ENCODE measurements around the gene TRPM3. TPM values are rescaled to one million over a fixed set of nuclear protein-coding genes. Genes with fewer than 3 reads are reported as not detected.

TRPM3 gene
- total RNA-seq, 1 experiment from 2014 or later = 0.26 TPM

DNA sequence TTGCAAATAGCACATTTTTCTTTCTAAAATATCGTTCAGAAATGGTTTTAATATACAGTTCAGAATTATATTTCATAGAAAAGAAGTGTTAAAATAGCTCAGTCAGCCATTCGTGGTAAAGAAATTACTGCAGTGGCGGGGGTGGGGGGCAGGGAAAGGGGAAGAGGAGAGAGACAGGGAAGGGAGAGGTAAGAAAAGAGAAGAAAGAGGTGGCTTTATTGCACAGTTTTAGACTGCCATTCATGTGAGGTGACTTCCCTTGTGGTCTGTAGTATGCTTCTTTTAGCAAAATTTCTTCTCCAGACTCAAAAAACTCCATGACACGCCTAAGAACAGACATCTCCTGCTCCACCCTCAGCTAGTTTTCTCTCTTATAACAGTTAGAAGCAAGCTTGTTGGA is 259.6 kb downstream of the TRPM3 start:
- Histone ChIP-seq H3K4me3 (no peak overlapping the region), H2AFZ (no peak overlapping the region), H3K79me2 (ENCODE audit: low read depth) (no peaks in the 10 kb centered on the region), H3K36me3 (ENCODE audit: low read depth) (no peaks in the 10 kb centered on the region), H4K20me1 (ENCODE audit: insufficient read depth) (no peaks in the 10 kb centered on the region), H3K4me2 (no peak overlapping the region), H3K9me2 (ENCODE audit: insufficient read depth) (no peaks in the 10 kb centered on the region), H3K27me3 (ENCODE audit: insufficient read depth, low read depth) (peaks cover 10% of the 10 kb centered on the region; the same call in 1 of the 2 replicates), H3K9me3 (ENCODE audit: insufficient read depth, low read depth) (no peaks in the 10 kb centered on the region), H3F3A (ENCODE audit: insufficient read depth, low read depth) (no peaks in the 10 kb centered on the region), H3K4me1 (replicated peaks; ENCODE audit: insufficient read depth) (no peaks in the 10 kb centered on the region), H3K27ac (no peak overlapping the region)
- CTCF ChIA-PET = no interaction called here
- DNase-seq = no peak
- intact Hi-C loops (cut with micrococcal nuclease; ENCODE audit: unreplicated experiment) = no loop called here
- POLR2A ChIA-PET (ENCODE audit: unreplicated experiment) = no interaction called here
- no peak for TF ChIP-seq EZH2 (IDR thresholded peaks at IDR 0.05; ENCODE audit: low read depth)
- BruUV-seq (replicated peaks) = no TSS peak

DNA sequence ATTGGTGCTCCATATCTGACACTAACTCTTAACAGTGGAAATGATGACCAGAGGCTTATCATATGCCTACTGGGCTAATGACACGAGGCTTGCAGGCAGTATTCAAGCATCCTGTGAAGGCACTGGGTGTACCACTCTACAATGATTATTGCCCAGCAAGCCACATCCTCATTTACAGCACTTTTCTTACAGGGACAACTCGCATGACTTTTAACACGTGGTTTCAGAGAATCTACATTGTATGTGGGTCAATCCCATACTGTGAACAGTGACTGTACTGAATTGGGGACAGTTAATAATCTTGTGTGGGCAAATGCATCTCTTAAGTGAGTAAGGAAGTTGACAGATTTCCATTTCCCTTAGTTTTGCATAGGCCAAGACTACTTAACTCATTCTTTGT is 260.0 kb downstream of the TRPM3 start:
- no peaks in the 10 kb centered on the region for H3K36me3 ChIP-seq (ENCODE audit: low read depth)
- H3F3A ChIP-seq (ENCODE audit: insufficient read depth, low read depth) = no peaks in the 10 kb centered on the region
- H3K4me2 ChIP-seq = no peak overlapping the region
- DNase-seq = no peak
- H2AFZ ChIP-seq = no peak overlapping the region
- CTCF ChIA-PET = no interaction called here
- no peaks in the 10 kb centered on the region for H3K9me3 ChIP-seq (ENCODE audit: insufficient read depth, low read depth)
- intact Hi-C loops (cut with micrococcal nuclease; ENCODE audit: unreplicated experiment) = no loop called here
- no peak overlapping the region for H3K4me3 ChIP-seq
- H3K79me2 ChIP-seq (ENCODE audit: low read depth) = no peaks in the 10 kb centered on the region
- peaks cover 10% of the 10 kb centered on the region; the same call in 1 of the 2 replicates for H3K27me3 ChIP-seq (ENCODE audit: insufficient read depth, low read depth)
- no TSS peak for BruUV-seq (replicated peaks)
- no peak for TF ChIP-seq EZH2 (IDR thresholded peaks at IDR 0.05; ENCODE audit: low read depth)
- TF ChIP-seq, protein P1, sequence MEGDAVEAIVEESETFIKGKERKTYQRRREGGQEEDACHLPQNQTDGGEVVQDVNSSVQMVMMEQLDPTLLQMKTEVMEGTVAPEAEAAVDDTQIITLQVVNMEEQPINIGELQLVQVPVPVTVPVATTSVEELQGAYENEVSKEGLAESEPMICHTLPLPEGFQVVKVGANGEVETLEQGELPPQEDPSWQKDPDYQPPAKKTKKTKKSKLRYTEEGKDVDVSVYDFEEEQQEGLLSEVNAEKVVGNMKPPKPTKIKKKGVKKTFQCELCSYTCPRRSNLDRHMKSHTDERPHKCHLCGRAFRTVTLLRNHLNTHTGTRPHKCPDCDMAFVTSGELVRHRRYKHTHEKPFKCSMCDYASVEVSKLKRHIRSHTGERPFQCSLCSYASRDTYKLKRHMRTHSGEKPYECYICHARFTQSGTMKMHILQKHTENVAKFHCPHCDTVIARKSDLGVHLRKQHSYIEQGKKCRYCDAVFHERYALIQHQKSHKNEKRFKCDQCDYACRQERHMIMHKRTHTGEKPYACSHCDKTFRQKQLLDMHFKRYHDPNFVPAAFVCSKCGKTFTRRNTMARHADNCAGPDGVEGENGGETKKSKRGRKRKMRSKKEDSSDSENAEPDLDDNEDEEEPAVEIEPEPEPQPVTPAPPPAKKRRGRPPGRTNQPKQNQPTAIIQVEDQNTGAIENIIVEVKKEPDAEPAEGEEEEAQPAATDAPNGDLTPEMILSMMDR (conservative IDR thresholded peaks at IDR 0.05) = no peak
- POLR2A ChIA-PET (ENCODE audit: unreplicated experiment) = no interaction called here
- H3K4me1 ChIP-seq (replicated peaks; ENCODE audit: insufficient read depth) = no peaks in the 10 kb centered on the region
- no peaks in the 10 kb centered on the region for H4K20me1 ChIP-seq (ENCODE audit: insufficient read depth)
- no peak overlapping the region for H3K27ac ChIP-seq
- H3K9me2 ChIP-seq (ENCODE audit: insufficient read depth) = no peaks in the 10 kb centered on the region

DNA sequence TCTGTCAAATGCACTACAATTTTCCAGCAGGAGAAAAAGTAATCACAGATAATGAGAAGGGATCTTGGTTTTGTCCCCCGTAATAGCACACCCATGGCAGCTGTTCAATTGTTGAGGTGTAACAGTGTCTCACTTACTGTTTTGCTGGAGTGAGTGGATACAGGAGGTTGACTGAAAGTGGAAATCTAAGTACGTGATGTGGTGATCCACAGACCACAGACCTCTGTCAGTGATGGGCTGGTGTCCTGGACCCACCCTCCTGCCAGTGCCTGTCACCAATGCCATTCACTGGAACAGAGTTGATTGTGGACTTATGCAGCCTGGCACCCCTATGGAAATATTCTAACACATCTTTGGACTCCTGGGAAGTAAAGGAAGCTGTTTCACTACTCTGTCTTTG is 261.7 kb downstream of the TRPM3 start:
- Histone ChIP-seq H3K79me2 (ENCODE audit: low read depth) (no peaks in the 10 kb centered on the region), H3K4me3 (no peak overlapping the region), H3F3A (ENCODE audit: insufficient read depth, low read depth) (no peaks in the 10 kb centered on the region), H3K27ac (no peak overlapping the region), H3K27me3 (ENCODE audit: insufficient read depth, low read depth) (peaks cover 10% of the 10 kb centered on the region), H3K4me2 (no peak overlapping the region), H2AFZ (no peak overlapping the region), H4K20me1 (ENCODE audit: insufficient read depth) (no peaks in the 10 kb centered on the region), H3K9me3 (ENCODE audit: insufficient read depth, low read depth) (no peaks in the 10 kb centered on the region), H3K9me2 (ENCODE audit: insufficient read depth) (no peaks in the 10 kb centered on the region), H3K4me1 (replicated peaks; ENCODE audit: insufficient read depth) (no peaks in the 10 kb centered on the region), H3K36me3 (ENCODE audit: low read depth) (no peaks in the 10 kb centered on the region)
- TF ChIP-seq, protein P1 (conservative IDR thresholded peaks at IDR 0.05) = no peak
- no peak for TF ChIP-seq EZH2 (IDR thresholded peaks at IDR 0.05; ENCODE audit: low read depth)
- no TSS peak for BruUV-seq (replicated peaks)
- DNase-seq = no peak
- intact Hi-C loops (cut with micrococcal nuclease; ENCODE audit: unreplicated experiment) = loop anchor here (5.0 kb wide), 1 partner anchor 52 kb away; no protein-coding TSS in a partner anchor
- POLR2A ChIA-PET (ENCODE audit: unreplicated experiment) = no interaction called here
- CTCF ChIA-PET = no interaction called here

DNA sequence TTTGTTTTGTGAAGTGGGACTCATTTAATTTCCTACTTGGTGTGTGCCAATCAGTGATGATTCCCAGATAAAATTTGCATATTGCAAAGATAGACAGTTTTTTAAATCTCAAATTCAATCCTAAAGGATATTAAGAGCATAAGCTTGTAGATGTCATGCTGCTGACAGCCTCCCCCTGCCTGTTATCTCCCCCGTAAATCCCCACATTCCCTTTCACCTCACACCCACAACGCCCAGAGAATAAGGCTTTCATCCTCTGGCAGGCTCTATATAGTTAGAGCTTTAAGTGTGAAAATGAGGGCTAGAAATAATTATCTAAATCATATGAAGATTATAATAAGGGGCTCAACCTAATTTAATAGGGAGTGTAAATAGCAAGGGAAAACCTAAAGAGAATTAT is 265.0 kb downstream of the TRPM3 start:
- Histone ChIP-seq H3K4me2 (no peak overlapping the region), H3K9me2 (ENCODE audit: insufficient read depth) (no peaks in the 10 kb centered on the region), H4K20me1 (ENCODE audit: insufficient read depth) (no peaks in the 10 kb centered on the region), H2AFZ (no peak overlapping the region), H3K36me3 (ENCODE audit: low read depth) (no peaks in the 10 kb centered on the region), H3K4me3 (no peak overlapping the region), H3K9me3 (ENCODE audit: insufficient read depth, low read depth) (no peaks in the 10 kb centered on the region), H3F3A (ENCODE audit: insufficient read depth, low read depth) (no peaks in the 10 kb centered on the region), H3K79me2 (ENCODE audit: low read depth) (no peaks in the 10 kb centered on the region), H3K27me3 (ENCODE audit: insufficient read depth, low read depth) (peaks cover 7% of the 10 kb centered on the region), H3K27ac (no peak overlapping the region), H3K4me1 (replicated peaks; ENCODE audit: insufficient read depth) (no peaks in the 10 kb centered on the region)
- no peak for DNase-seq
- CTCF ChIA-PET = no interaction called here
- TF ChIP-seq EZH2 (IDR thresholded peaks at IDR 0.05; ENCODE audit: low read depth) = no peak
- TF ChIP-seq, protein P1 (conservative IDR thresholded peaks at IDR 0.05) = no peak
- POLR2A ChIA-PET (ENCODE audit: unreplicated experiment) = interaction anchor here (0.8 kb wide), 1 partner anchor 184 kb away, joined by 5 read pairs; no protein-coding TSS in a partner anchor
- intact Hi-C loops (cut with micrococcal nuclease; ENCODE audit: unreplicated experiment) = loop anchor here (5.0 kb wide), 1 partner anchor 49 kb away; no protein-coding TSS in a partner anchor
- BruUV-seq (replicated peaks) = no TSS peak
